Endodermal cell (in vitro differentiated cells): ENCODE results near the gene RFC3. TPM values are rescaled to one million over a fixed set of nuclear protein-coding genes. Genes with fewer than 3 reads are reported as not detected.

Experiments used
- DNase-seq: peaks from one replicate; pipeline ENCODE4 v3.0.0-alpha.2; 2017
- H3K27ac ChIP-seq: 2 replicates; pipeline ENCODE4 v1.5.1; 2013; ENCODE audit warnings: mild to moderate bottlenecking, low read depth, low read length, moderate library complexity
- H3K27me3 ChIP-seq: 2 replicates; pipeline ENCODE4 v1.6.1; 2013; ENCODE audit warnings: mild to moderate bottlenecking, low read length, moderate library complexity; ENCODE audit not compliant: insufficient read depth, control insufficient read depth, poor library complexity, severe bottlenecking
- H3K36me3 ChIP-seq: 2 replicates; pipeline ENCODE4 v1.7.0; 2013; ENCODE audit warnings: mild to moderate bottlenecking, low read length, moderate library complexity; ENCODE audit not compliant: control insufficient read depth, insufficient read depth
- H3K4me1 ChIP-seq: one replicate; pipeline ENCODE4 v1.7.0; 2013; ENCODE audit warnings: low read length; ENCODE audit not compliant: control insufficient read depth, insufficient read depth
- H3K4me3 ChIP-seq: 2 replicates; pipeline ENCODE4 v1.5.1; 2013; ENCODE audit warnings: mild to moderate bottlenecking, low read length, moderate library complexity
- H3K9ac ChIP-seq: 2 replicates; pipeline ENCODE4 v1.6.1; 2013; ENCODE audit warnings: mild to moderate bottlenecking, low read length, moderate library complexity; ENCODE audit not compliant: poor library complexity, severe bottlenecking; ENCODE audit errors: extremely low read depth
- H3K9me3 ChIP-seq: 2 replicates; pipeline ENCODE4 v1.6.1; 2013; ENCODE audit warnings: mild to moderate bottlenecking, low read length, moderate library complexity; ENCODE audit not compliant: control insufficient read depth
- H3K27ac Mint-ChIP-seq: 2 replicates; pipeline ENCODE4 v1.8.0; 2020; ENCODE audit warnings: mixed read lengths
- H3K27me3 Mint-ChIP-seq: 2 replicates; pipeline ENCODE4 v1.8.0; 2021; ENCODE audit warnings: mild to moderate bottlenecking, mixed read lengths; ENCODE audit not compliant: insufficient read depth
- H3K36me3 Mint-ChIP-seq: 2 replicates; pipeline ENCODE4 v1.8.0; 2020; ENCODE audit warnings: low read depth, mixed read lengths
- H3K4me1 Mint-ChIP-seq: 2 replicates; pipeline ENCODE4 v1.8.0; 2020; ENCODE audit warnings: mixed read lengths
- H3K4me3 Mint-ChIP-seq: 2 replicates; pipeline ENCODE4 v1.8.0; 2020; ENCODE audit warnings: mild to moderate bottlenecking, moderate library complexity, mixed read lengths
- H3K9me3 Mint-ChIP-seq: 2 replicates; pipeline ENCODE4 v1.8.0; 2020; ENCODE audit warnings: mild to moderate bottlenecking, mixed read lengths
- CTCF ChIP-seq: fragments of 200-600 bp; sonication (generic); conservative IDR thresholded peaks from 2 replicates; pipeline ENCODE4 v1.5.0; 2021; ENCODE audit warnings: antibody characterized with exemption, mild to moderate bottlenecking
- WGBS, 2 experiments: methylation state at CpG; one replicate each; pipeline versions ENCODE4 v1.1.5 to v1.1.7; 2013; ENCODE audit warnings: missing lambda C conversion rate in 2 of 2, mixed read lengths in 1 of 2; ENCODE audit not compliant: insufficient coverage in 1 of 2, insufficient read length in 1 of 2; 5-methylcytosine and 5-hydroxymethylcytosine counted together
- total RNA-seq, 2 donors: library from RNA; stranded (reverse); fragmentation: NEBNext Ultra II Directional in 1 of 2; extraction: Animal tissue kit (Norgen Biotek cat#: 25700) in 1 of 2; gene quantifications; 2 replicates in 1 of 2; 3 replicates in 1 of 2; pipeline ENCODE4 v1.2.1, GENCODE V29; 2021

The RFC3 gene
- total RNA-seq, 2 donors from 2014 or later, result 29.8 to 34.2 TPM

- Mint-ChIP-seq H3K27ac (no peak overlapping the region), H3K27me3 (no peaks in the 10 kb centered on the region), H3K9me3 (no peaks in the 10 kb centered on the region), H3K4me3 (no peak overlapping the region), H3K4me1 (peaks cover 9% of the 10 kb centered on the region), H3K36me3 (peaks cover 13% of the 10 kb centered on the region)
- no peak for DNase-seq
- Histone ChIP-seq H3K9me3 (no peaks in the 10 kb centered on the region), H3K27me3 (no peaks in the 10 kb centered on the region), H3K4me1 (no peaks in the 10 kb centered on the region), H3K36me3 (no peaks in the 10 kb centered on the region), H3K27ac (no peak overlapping the region), H3K4me3 (no peak overlapping the region), H3K9ac (no peak overlapping the region)
- WGBS, 2 experiments, result 90 to 94% methylated on average over 2 to 3 of the region's 3 CpGs
- no peak for TF ChIP-seq CTCF
Measured at GRCh38 chr13:33868343-33868994, 50.5 kb downstream of the RFC3 start.

- Mint-ChIP-seq H3K27ac (no peak overlapping the region), H3K27me3 (no peaks in the 10 kb centered on the region), H3K4me1 (peaks cover 9% of the 10 kb centered on the region), H3K36me3 (peaks cover 13% of the 10 kb centered on the region), H3K4me3 (no peak overlapping the region), H3K9me3 (no peaks in the 10 kb centered on the region)
- Histone ChIP-seq H3K9me3 (no peaks in the 10 kb centered on the region), H3K36me3 (no peaks in the 10 kb centered on the region), H3K9ac (no peak overlapping the region), H3K27ac (no peak overlapping the region), H3K27me3 (no peaks in the 10 kb centered on the region), H3K4me1 (no peaks in the 10 kb centered on the region), H3K4me3 (no peak overlapping the region)
- no peak for DNase-seq
- no peak for TF ChIP-seq CTCF
Measured at GRCh38 chr13:33869005-33869404, 51.1 kb downstream of the RFC3 start.

GRCh38 chr13:33870046-33870668 lies 52.2 kb downstream of the RFC3 start:
- Histone ChIP-seq H3K4me3 (no peak overlapping the region), H3K27ac (no peak overlapping the region), H3K9me3 (no peaks in the 10 kb centered on the region), H3K27me3 (no peaks in the 10 kb centered on the region), H3K36me3 (no peaks in the 10 kb centered on the region), H3K4me1 (no peaks in the 10 kb centered on the region), H3K9ac (no peak overlapping the region)
- TF ChIP-seq CTCF, result no peak
- Mint-ChIP-seq H3K27me3 (no peaks in the 10 kb centered on the region), H3K36me3 (peaks cover 13% of the 10 kb centered on the region), H3K9me3 (no peaks in the 10 kb centered on the region), H3K27ac (no peak overlapping the region), H3K4me1 (peaks cover 9% of the 10 kb centered on the region), H3K4me3 (no peak overlapping the region)
- WGBS, 2 experiments, result 86 to 100% methylated on average over 1 to 2 of the region's 2 CpGs
- DNase-seq, result no peak
